GM12878 (cell line): ENCODE data around the gene TPBGL. TPM values are rescaled to one million over a fixed set of nuclear protein-coding genes. Genes with fewer than 3 reads are reported as not detected.

Source experiments
- ATF7 ChIP-seq: fragments of 450-650 bp; IDR thresholded peaks from 2 replicates; pipeline ENCODE4 v1.6.1; 2016; ENCODE audit warnings: low read depth, mild to moderate bottlenecking
- BRCA1 ChIP-seq: IDR thresholded peaks from 2 replicates; pipeline ENCODE4 v1.6.1; 2011; ENCODE audit warnings: low read depth, low read length, improper control_type of control experiment
- EED ChIP-seq: sonication (generic); IDR thresholded peaks from 2 replicates; pipeline ENCODE4 v1.6.1; 2016; ENCODE audit warnings: antibody characterized with exemption, low read depth
- EP300 ChIP-seq, 2 experiments: fragments of 150-350 bp in 1 of 2; IDR thresholded peaks; 2 replicates each; pipeline ENCODE4 v1.6.1; 2011 to 2012; ENCODE audit warnings: low read depth in 2 of 2, low read length in 2 of 2, borderline replicate concordance in 1 of 2, improper control_type of control experiment in 1 of 2, inconsistent platforms in 1 of 2; ENCODE audit not compliant: control insufficient read depth in 1 of 2
- HDAC2 ChIP-seq: fragments of 200-600 bp; sonication (generic); IDR thresholded peaks from 2 replicates; pipeline ENCODE4 v1.6.1; 2017
- KDM1A ChIP-seq: fragments of 200-600 bp; sonication (generic); IDR thresholded peaks from 2 replicates; pipeline ENCODE4 v1.6.1; 2016; ENCODE audit warnings: borderline replicate concordance
- POLR2AphosphoS2 ChIP-seq: IDR thresholded peaks from 2 replicates; pipeline ENCODE4 v1.6.1; 2011; ENCODE audit warnings: low read depth, mild to moderate bottlenecking, low read length, improper control_type of control experiment, moderate library complexity
- SMC3 ChIP-seq: IDR thresholded peaks from 2 replicates; pipeline ENCODE4 v1.6.1; 2011; ENCODE audit warnings: low read length, improper control_type of control experiment, borderline replicate concordance
- polyA plus RNA-seq, 11 experiments: library from polyadenylated mRNA; depleted of rRNA in 4 of 11; unstranded in 6 of 11; stranded (reverse) in 5 of 11; fragments of >200 nt; fragmentation: Nextera tagmentation in 4 of 11; fragmentation: Illumina TruSeq in 1 of 11; extraction: Ambion mirVana in 4 of 11; extraction: Trizol in 1 of 11; gene quantifications; 1 replicate in 1 of 11; 2 replicates in 10 of 11; pipeline versions ENCODE4 v1.2.1 to v1.2.3, GENCODE V29; 2011 to 2016; ENCODE audit warnings: inconsistent platforms in 2 of 11, missing spikeins in 2 of 11, low read depth in 1 of 11
- total RNA-seq, 4 experiments: library from RNA; depleted of rRNA in 3 of 4; stranded (reverse); fragments of >200 nt in 3 of 4; fragmentation: Illumina TruSeq in 1 of 4; extraction: Trizol in 1 of 4; gene quantifications; 2 replicates each; pipeline versions ENCODE4 v1.2.1 to v1.2.3, GENCODE V29; 2013 to 2021
- TF ChIP-seq, protein P1 (sequence below): fragments of 450-650 bp; IDR thresholded peaks from 2 replicates; pipeline ENCODE4 v1.6.1; 2017; ENCODE audit warnings: mild to moderate bottlenecking, moderate library complexity

TPBGL gene
- total and polyA plus RNA-seq, 10 of the 15 experiments (the other 5 are each of a cell fraction or from before 2014, with no cell fraction given), result not detected

DNA sequence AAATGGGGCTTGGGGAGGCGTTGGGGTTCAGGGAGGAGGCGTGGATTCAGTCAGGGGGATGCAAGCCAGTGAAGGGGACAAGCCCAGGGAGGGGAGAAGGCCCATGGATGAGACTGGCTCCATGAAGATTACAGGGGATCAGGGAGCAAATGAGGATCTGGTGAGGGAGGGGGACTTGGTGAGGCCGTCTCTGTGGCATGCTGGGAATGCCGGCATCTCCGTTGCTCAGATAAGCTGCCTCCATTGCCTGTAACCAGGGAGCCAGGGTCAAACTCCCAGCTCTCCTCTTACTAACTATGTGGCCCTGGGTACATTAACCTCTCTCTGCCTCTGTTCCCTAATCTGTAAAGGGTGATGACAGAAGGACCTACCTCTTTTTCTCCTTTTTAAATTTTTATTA lies 38.7 kb downstream of the TPBGL start (continued):
- TF ChIP-seq, protein P1, sequence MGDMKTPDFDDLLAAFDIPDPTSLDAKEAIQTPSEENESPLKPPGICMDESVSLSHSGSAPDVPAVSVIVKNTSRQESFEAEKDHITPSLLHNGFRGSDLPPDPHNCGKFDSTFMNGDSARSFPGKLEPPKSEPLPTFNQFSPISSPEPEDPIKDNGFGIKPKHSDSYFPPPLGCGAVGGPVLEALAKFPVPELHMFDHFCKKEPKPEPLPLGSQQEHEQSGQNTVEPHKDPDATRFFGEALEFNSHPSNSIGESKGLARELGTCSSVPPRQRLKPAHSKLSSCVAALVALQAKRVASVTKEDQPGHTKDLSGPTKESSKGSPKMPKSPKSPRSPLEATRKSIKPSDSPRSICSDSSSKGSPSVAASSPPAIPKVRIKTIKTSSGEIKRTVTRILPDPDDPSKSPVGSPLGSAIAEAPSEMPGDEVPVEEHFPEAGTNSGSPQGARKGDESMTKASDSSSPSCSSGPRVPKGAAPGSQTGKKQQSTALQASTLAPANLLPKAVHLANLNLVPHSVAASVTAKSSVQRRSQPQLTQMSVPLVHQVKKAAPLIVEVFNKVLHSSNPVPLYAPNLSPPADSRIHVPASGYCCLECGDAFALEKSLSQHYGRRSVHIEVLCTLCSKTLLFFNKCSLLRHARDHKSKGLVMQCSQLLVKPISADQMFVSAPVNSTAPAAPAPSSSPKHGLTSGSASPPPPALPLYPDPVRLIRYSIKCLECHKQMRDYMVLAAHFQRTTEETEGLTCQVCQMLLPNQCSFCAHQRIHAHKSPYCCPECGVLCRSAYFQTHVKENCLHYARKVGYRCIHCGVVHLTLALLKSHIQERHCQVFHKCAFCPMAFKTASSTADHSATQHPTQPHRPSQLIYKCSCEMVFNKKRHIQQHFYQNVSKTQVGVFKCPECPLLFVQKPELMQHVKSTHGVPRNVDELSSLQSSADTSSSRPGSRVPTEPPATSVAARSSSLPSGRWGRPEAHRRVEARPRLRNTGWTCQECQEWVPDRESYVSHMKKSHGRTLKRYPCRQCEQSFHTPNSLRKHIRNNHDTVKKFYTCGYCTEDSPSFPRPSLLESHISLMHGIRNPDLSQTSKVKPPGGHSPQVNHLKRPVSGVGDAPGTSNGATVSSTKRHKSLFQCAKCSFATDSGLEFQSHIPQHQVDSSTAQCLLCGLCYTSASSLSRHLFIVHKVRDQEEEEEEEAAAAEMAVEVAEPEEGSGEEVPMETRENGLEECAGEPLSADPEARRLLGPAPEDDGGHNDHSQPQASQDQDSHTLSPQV, result no peak
- TF ChIP-seq BRCA1 (no peak), EED (no peak), KDM1A (no peak), POLR2AphosphoS2 (no peak), HDAC2 (no peak), ATF7 (no peak), EP300 (IDR thresholded peaks at IDR 0.05; ENCODE audit: borderline replicate concordance in 1 of 2, control insufficient read depth in 1 of 2, low read depth in 2 of 2, low read length in 2 of 2) (no peak), SMC3 (no peak)
